Fibroblast of skin of left quadriceps (primary cell): ENCODE results near the gene EGLN2.
"Not testable (repeated sequence)": the region's sequence is repeated elsewhere in the genome, so short reads cannot be mapped to it uniquely, and the experiment has no call there.

Experiments used
- DNase-seq, 2 experiments: peaks; one replicate each; pipeline ENCODE4 v3.0.0-alpha.2; 2013; ENCODE audit warnings: low read depth in 2 of 2

EGLN2 gene

DNA sequence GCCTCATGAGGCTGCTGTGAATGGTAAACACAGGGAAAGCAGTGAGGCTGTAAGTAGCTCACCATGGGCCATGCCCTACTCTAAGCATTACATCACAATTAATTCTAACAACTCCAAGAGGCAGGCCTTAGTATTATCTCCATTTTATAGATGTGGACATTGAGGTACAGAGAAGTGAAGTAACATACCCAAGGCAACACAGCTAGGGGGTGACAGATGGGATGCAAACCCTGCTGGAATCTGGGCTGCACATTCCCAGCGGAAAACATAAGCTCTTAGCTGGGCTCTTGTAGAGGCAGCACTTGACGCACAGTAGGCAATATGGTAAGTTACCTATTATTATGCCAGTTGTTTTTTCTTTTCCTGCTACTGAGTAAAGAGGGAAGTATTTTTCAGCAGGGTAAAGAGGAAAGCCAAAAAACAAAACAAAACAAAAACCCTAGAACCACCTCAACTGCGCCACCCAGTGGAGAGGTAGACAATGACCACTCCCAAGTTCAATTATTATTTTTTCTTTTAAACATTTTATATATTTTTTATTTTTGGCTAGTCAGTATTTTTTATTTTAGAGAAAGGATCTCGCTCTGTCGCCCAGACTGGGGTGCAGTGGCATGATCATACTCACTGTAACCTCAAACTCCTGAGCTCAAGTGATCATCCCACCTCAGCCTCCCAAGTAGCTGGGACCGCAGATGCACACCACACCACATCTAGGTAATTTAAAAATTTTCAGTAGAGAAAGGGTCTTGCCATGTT lies 20.7 kb downstream of the EGLN2 start:
- not testable (repeated sequence) for DNase-seq

- no peak for DNase-seq
Measured at GRCh38 chr19:40822161-40822560, 23.2 kb downstream of the EGLN2 start.

DNA sequence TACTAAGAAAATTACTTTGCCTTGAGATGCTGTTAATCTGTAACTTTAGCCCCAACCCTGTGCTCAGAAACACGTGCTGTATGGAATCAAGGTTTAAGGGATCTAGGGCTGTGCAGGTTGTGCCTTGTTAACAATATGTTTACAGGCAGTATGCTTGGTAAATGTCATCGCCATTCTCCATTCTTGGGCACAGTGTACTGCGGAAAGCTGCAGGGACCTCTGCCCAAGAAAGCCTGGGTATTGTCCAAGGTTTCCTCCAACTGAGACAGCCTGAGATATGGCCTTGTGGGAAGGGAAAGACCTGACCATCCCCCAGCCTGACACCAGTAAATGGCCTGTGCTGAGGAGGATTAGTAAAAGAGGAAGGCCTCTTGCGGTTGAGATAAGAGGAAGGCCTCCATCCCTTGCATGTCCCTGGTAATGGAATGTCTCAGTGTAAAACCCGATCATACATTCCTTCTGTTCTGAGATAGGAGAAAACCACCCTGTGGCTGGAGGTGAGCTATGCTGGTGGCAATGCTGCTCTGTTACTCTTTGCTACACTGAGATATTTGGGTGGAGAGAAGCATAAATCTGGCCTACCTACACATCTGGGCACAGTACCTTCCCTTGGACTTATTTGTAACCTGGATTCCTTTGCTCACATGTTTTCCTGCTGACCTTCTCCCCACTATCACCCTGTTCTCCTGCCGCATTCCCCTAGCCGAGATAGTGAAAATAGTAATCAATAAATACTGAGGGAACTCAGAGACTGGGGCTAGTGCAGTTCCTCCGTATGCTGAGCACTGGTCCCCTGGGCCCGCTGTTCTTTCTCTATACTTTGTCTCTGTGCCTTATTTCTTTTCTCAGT lies 23.9 kb downstream of the EGLN2 start:
- not testable (repeated sequence) for DNase-seq

- DNase-seq: not testable (repeated sequence)
Measured at GRCh38 chr19:40824916-40825315, 25.9 kb downstream of the EGLN2 start.

DNA sequence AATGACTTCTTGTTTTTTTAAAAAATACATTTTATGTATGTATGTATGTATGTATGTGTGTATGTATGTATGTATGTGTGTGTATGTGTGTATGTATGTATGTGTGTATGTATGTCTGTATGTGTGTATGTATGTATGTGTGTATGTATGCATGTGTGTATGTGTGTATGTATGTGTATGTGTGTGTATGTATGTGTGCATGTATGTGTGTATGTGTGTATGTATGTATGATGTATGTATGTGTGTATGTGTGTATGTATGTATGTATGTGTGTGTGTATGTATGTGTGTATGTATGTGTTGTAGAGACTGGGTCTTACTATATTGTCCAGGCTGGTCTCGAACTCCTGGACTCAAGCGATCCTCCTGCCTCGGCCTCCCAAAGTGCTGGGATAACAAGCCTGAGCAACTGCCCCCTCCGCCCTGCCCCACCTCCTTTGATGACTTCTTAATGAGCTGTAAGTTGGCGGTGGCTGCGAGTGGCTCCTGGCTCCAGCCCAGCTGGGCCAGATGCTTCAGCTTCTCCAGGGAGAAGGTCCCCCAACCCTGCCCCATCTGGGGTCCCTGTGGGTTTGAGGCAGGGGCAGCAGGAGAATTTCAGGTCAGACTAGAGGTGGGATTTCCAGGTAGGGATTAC lies 26.6 kb downstream of the EGLN2 start:
- not testable (repeated sequence) for DNase-seq

GRCh38 chr19:40826312-40826698 lies 27.3 kb downstream of the EGLN2 start:
- DNase-seq: not testable (repeated sequence)

- DNase-seq: not testable (repeated sequence)
Measured at GRCh38 chr19:40826699-40827385, 27.9 kb downstream of the EGLN2 start.

DNA sequence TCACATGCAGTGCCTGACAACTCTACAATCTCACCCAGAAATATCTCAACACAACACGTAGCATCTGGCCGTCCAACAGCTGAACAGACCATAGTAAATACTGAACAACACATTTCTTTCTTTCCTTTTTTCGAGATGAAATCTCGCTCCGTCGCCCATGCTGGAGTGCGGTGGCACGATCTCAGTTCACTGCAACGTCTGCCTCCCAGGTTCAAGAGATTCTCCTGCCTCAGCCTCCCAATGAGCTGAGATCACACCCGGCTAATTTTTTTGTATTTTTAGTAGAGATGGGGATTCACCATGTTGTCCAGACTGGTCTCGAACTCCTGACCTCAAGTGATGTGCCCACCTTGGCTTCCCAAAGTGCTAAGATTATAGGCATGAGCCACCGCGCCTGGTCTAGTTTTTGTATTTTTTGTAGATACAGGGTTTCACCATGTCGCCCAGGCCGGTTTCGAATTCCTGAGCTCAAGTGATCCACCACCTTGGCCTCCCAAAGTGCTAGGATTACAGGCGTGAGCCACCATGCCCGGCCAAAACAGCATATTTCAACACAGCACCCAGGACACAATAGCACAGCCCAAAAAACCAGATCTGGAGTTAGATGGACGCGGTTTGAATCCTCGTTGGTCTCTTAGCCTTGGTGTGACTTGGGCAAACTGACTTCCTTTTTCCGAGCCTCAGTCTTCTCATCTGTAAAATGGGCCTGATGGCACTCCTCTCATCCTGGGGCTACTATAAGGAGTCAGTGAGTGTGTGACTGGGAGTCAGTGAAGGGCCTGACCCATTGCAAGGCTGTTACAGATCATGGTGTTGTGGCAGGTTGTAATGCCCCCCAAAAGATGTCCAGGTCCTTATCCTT lies 28.6 kb downstream of the EGLN2 start:
- no peak for DNase-seq

DNA sequence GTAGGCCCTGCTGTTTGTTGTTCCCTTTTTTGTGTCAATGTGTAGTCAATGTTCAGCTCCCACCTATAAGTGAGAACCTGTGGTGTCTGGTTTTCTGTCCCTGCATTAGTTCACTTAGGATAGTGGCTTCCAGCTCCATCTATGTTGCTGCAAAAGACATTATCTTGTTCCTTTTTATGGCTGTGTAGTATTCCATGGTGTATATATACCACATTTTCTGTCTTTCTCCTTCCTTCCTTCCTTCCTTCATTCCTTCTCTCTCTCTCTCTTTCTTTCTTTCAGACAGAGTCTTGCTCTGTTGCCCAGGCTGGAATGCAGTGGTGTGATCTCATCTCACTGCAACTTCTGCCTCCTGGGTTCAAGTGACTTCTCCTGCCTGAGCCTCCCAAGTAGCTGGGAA lies 30.2 kb downstream of the EGLN2 start:
- no peak for DNase-seq

GRCh38 chr19:40830741-40831140 lies 31.8 kb downstream of the EGLN2 start:
- DNase-seq: not testable (repeated sequence)

- DNase-seq: peak; percentile 91 to 92
Measured at GRCh38 chr19:40831502-40832430, 32.8 kb downstream of the EGLN2 start.

- not testable (repeated sequence) for DNase-seq
Measured at GRCh38 chr19:40832431-40832790, 33.4 kb downstream of the EGLN2 start.

DNA sequence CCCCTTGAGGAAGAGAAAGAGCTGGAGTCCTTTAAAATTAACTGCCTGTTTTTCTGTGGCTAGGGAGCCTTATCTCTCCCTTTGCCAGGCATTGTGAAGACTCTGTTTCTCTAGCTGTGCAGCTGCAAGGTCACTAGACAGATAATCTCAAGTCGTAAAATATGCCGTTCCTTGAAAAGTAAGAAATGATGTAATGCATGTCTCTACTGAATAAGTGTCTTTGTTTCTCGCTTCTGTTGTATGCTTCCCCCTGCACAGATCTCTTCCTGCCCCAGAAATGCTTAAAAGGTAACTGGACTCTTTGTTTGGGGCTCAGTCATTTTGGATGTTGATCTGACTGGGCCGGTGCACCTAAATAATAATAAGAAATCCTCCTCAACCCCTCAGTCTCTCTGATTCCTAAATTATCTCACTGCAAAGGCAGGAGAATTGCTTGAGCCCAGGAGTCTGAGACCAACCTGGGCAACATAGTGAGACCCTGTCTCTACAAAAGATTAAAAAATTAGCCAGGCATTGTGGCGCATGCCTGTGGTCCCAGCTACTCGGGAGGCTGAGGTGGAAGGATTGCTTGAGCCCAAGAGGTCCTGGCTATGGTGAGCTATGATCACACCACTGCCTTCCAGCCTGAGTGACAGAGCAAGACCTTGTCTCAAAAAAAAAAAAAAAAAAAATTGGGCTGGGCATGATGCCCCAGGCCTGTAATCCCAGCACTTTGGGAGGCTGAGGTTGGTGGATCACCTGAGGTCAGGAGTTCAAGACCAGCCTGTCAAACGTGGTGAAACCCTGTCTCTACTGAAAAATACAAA lies 34.9 kb downstream of the EGLN2 start:
- DNase-seq: not testable (repeated sequence)

- DNase-seq: no peak
Measured at GRCh38 chr19:40836754-40837429, 37.9 kb downstream of the EGLN2 start.

DNA sequence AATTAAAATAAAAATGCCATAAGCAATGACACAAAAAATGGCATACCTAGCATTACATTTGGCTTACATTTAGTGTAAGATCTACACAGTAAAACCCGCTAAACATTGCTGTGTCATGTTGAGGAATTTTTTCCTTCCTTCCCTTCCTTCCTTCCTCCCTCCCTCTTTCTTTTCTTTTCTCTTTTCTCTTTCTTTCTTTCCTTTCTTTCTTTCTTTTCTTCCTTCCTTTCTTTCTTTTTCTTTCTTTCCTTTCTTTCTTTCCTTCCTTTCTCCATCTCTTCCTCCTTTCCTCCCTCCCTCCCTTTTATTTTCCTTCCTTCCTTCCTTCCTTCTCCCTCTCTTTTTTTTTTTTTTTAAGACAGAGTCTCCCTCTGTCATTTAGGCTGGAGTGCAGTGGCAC lies 39.5 kb downstream of the EGLN2 start:
- DNase-seq: not testable (repeated sequence)

GRCh38 chr19:40842012-40842411 lies 43.0 kb downstream of the EGLN2 start:
- not testable (repeated sequence) for DNase-seq

GRCh38 chr19:40842997-40843652 lies 44.1 kb downstream of the EGLN2 start:
- not testable (repeated sequence) for DNase-seq

DNA sequence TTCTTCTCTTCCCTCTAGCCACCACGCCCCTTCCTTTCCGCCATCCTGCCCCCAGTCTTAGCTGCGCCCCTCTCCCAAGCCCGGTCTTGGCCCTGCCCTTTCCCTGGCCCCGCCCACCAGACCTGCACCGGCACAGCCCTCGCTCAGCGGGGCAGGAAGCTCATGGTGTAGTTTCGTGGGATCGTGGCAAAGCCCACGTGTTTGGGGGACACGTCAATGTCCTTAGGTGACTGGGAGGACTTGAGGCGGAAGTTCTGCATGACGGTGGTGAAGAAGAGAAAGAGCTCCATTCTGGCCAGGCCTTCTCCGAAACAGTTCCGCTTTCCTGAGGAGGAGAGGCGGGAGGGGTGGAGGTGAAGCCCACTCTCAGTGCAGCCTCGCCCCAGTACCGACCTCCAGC lies 44.7 kb downstream of the EGLN2 start:
- DNase-seq: not testable (repeated sequence)
